Activated CD4-positive, CD25-positive, alpha-beta regulatory T cell treated with anti-CD3 and anti-CD28 coated beads, Interleukin-2, amount 50 U/mL, for 24 hours (primary cell): ENCODE measurements around the gene APBB2.

ENCODE experiments used
- ATAC-seq, 2 donors: fragments of 150-1000 bp; cut with Tn5 transposase; one replicate each; pipeline ENCODE4 v1.10.0; 2021; ENCODE audit warnings: mild to moderate bottlenecking in 1 of 2, moderate library complexity in 1 of 2

Gene APBB2

DNA sequence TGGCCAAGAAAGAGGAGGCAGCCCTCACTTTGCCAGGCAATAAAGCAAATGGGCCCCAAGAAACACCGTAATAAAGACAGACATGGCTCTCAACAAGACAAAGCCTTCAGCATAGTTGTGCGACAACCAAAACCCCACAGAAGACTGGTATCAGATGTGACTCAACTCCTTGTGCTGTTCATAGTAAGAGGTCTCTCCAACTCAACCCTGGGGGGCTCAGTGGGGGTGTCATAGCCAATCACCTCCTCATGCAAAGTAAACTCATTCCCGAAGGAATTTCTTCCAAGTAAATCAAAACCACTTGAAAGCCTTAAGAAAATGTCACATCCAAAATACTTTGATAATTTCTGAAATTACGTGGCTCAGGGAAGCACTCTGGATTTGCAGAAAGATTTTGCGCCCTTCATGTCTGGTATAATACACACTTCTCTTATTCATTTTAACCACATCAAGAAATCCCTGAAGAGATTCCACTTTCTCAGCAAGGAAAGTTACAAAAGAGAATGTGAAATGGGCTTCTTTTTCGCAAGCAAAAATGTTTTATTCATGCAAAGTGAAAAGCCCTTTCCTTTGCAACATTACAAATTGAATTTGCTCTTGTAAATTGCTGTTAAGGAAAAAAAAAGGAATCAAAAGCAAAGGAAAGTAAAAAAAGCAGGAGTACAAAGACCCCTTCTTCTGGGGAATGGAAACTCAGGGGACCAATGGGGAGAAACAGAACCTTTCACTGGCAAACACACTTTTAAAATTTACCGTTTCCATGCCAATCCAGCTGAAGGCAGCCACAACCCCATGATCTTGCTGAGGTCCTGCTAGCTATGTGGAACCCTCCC, 327.2 kb downstream of the APBB2 start:
- ATAC-seq, result no peak

DNA sequence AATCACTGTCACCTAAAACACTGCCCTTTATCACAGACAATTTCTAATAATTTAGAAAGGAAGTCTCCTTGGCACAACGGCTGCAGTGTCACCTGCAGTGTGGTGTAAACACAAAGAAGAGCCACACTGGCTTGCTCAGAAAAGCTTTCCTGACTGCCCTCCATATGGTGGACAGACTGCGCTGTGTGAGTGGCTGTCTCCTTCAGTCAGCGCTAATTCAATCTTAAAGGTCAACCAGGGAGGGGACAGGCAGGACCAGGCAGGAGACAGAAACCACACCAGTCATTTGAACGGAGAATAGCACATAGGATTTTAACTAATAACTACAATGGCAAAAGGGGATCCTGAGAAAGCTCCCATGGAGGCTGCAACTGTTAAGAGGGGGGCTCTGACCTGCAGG, 332.5 kb downstream of the APBB2 start:
- no peak for ATAC-seq

DNA sequence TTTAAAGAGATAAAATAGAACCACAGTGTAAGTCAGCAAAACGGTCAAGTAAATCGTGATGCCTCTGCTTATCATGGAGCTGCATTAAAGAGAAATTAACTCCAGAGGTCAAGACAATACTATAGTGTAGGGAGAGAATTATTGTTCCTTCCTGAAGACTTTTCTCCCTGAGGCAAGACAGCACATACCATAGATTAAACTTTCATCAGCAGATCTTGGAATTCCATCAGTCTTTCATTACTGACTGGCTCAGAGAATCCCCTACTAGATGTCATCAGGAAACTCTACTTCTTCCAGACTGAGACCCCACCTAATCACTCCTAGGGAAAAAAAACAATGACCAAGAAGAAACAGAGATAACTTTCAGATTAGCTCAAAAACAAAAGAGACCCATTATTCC, 333.2 kb downstream of the APBB2 start:
- ATAC-seq, result no peak

DNA sequence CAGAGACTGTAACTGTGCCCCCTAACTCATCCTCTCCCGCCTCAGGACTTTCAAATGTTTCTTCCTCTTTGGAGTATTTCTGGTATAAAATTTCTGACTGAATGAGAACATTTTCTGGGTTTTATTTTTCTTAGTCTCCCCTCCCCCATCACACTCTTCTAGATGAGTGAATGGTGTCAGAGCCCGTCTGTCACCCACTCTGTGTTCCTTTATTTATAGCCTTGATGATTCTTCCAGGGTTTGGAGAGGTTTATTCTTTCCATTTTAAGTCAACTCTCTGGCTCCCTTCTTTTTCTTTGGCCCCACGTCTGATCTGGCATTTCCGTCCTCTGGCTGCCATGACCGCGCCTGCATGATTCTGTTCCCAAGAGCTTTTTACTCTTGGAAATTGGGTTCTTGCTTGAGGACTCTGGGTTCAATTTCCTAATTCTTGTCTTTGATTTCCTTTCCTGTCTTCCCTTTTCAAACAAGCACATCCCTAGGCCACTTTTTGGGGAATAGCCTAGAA, 335.7 kb downstream of the APBB2 start:
- no peak for ATAC-seq

DNA sequence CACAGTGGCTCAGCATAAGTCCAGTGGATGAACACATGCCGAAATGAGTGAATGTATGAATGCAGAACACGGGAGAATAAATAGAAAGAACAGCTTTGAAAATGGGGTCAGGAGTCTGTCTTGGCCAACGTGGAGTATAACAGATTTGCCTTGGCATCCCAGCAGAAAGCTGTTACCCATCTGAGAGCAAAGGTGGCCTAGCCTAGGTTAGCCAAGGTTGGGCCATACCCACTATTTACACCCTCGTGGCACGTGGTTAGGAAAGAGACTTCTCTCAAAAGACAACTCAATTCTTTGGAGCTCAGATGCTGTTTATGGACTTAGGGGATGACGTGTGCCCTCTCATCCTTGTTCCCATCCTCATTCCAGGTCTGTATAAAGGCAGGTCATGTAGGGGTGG, 337.3 kb downstream of the APBB2 start:
- no peak for ATAC-seq

DNA sequence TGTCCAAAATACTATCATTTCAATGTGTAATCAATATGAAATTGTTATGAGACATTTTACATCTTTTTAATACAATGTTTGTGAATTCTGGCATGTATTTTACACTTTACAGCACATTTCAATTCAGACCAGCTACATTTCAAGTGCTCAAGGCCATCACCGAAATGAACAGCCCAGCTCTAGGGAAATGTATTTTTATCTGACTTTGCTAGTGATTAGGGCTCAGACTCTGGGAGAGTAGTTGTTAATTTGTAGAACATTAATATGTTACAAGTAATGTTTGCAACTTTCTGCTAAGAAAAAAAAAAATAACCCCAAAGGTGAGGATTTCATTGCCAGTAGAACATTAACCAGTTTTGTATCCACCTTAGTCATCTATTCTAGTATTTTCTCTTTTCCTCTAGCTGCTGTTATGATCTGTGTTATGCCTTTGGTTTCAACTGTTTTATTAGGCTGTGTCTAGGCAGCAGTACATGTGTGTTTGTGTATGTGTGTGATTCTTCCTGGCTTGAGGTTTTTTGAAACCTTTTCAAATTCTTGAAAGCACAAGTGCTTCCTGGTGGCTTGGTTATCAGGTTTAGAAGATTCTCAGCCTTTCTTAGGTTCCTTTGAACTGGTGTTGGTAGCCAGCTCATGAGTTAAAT, 338.7 kb downstream of the APBB2 start:
- no peak for ATAC-seq

DNA sequence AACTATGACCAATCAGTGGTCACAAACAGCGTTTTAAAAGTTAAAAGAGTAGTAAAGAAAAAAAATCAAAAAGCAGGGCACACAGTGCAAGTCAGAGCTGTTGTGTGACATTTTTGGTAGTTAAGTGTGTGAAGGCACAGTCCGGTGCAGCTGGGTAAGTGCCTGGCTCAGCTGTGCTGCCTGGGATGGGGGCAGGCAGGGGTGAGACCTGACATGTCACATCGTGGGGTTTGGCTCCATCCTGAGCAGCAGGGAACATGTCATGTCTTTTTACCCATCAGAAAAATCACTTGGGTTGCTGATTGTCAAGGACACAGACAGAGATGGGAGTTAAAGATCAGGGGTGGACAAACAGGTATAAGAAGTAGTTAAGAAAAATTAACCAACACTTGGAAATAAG, 339.4 kb downstream of the APBB2 start:
- no peak for ATAC-seq

DNA sequence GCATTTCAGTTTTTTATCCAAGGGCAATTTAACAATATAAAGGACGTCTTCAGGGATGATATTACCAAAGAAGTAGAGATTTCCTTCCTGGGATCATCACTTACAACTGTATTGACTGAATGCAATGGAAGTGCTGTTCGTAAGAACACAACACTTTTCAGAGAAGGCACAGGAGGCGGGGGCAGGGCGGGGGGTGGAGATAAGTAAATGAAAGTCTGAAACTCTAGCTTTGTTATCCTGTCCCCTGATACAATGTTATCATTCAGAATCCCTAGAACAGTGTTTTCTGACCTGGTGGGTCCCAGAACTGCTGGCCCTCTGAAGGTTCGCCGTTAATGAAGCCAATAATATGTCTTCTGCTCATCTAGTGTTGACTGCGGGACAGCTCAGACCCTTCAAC, 340.0 kb downstream of the APBB2 start:
- no peak for ATAC-seq

DNA sequence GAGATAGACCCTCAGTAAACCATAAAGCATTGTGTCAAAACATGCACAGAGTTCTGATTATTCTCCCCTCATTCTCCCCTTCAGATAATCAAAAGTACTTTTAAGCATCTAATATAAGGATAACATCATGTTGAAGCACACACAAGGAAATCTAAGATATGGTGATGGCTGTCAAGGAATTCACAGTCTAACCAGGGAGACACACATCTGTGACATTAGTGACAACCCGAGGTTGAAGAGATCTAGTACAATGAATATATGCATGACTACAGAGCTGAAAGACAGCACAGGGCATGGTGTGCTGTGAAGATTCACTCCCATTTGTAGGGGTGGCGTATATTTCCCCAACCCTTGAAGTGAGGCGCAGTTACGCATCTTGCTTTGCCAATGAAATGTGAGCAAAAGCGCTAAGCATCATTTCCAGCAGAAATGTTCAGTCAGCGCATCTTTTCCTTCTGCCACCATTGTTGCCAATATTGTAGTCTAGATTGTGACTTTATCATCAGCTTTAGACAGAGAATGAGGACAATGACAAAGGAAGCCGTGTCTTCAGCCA, 342.6 kb downstream of the APBB2 start:
- no peak for ATAC-seq

DNA sequence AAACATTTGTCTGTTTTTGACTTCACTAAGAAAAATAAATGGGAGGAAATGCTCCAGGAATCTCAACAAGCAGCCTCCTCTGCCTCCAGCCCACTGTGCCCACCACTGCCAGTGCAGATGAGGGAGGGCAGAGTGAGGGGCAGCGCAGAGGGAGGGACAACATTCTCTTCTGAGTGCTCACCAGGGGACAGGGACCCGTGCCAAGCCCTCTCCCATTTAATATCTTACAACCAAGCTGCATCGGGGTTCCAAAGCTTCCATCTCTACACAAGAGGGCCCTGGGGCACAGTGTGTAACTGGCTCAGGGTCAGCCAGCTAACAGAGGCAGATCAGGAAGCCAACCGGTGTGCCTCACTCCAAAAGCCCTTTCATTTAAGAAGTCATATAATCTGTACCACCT, 344.2 kb downstream of the APBB2 start:
- no peak for ATAC-seq

DNA sequence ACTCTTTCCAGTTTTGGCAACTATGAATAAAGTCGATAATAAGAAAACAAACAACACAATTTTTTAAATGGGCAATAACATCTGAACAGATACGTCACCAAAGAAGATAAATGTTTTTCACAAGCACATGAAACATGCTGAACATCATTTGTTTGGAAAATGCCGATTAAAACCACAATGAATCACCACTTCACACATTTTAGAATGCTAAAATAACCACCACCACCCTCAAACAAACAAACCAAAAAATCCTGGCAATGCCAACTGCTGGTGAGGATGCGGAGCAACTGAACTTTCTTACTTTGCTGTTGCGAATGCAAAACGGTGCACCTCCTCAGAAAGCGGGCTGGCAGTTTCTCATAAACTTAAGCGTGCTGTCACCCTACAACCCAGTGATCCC, 348.6 kb downstream of the APBB2 start:
- ATAC-seq, result no peak

DNA sequence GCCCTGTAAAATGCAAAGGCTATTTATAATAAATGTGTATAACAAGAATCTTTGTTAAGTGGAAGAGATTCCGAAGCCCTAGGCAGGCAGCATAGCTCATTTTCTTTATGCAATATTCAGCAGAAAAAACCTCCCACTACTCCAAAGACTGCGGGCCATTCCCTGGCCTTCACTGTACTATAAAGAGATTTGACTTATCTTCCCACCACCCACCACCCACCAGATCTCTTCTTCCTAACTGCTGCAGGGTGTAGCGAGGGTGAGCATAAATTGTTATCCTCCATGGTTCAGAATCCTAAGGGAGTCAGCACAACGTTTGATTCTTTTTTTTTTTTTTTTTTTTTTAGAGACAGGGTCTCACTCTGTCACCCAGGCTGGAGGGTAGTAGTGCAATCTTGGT, 349.8 kb downstream of the APBB2 start:
- no peak for ATAC-seq

DNA sequence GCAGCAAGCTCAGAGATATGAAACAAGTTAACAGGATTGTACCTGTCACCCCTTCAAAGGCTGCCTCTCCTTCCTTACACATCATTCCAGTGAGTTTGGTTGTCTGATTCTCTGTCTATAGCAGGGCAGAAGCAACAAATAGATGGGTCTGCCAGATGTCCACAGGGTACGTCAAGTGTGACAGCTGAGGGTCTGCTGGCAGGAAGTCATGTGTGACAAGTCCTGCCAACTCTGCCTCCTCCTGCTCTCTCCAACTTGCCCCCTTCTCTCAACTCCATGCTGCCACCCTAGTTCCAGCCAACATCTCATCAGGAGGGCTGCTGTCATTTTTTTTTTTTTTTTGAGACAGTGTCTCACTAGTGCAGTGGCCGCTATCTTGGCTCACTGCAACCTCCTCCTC, 355.4 kb downstream of the APBB2 start:
- no peak for ATAC-seq

DNA sequence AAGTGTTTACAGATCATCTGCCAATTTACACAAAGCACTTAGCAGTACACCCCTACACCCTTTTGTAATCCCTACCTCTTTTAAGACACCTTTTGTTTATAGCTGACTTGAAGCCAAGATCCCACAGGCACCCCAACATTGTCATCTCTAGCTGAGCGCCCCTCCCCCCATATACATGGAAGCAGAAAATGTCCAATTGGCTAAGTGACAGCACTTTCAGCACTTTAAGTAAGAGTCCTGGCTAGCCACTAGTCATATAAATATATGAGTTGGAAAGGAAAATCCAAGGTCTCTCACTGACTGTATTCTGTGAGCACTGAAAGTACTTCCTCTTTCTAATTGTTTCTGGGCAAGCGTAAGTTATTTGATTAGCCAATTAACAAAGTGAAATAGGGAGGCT, 356.4 kb downstream of the APBB2 start:
- ATAC-seq, result no peak

DNA sequence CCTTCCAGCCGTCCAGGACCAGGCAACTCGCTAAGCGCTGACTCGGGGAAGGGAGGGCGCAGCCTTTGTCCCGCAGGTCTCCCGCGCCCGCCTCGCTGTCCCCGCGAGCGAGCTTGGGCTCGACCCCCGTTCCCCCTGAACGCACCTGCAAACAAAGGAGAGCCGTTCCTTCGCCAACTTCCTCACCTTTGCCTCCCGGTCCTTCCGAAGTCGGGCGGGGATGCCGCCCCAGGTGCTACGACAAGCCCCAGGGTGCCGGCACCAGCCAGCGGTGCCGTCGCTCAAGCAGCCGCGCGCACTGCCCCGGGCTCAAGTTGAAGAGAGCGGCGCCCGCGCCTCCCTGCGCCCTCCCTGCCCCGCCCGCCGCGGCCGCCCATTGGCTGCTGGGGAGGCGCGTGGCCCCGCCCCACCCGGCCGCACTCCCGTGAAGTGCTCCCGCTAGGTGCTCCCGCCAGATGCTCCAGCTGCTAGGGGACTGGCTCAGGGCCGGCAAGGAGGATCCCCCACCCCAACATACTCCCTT, 357.4 kb downstream of the APBB2 start:
- ATAC-seq, result peak; percentile 90 to 92

DNA sequence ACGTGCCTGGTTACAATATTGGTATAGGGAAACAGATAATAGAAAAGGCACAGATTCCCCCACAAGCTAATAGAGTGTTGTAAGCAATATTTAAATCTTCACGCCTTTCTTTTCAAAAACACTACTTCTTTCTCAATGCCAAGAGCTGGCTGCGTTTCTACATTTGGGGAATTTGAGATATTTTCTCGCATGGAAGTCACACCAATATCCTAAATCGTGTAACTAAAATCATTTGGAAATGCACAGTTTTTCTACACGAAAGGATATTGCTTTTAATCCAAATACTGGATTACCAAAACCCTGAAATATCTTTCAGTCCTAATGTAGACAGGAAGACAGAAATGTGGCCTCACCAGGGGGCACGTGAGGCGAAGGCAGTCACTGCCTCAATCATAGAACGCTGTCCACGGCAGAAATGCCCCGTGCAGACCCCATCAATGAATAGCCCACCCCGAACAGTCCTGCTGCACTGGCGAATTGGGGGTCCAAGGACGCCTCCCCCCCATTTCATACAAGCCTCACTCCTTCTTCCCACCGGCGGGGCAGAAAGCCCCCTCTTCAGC, 358.0 kb downstream of the APBB2 start:
- ATAC-seq, result no peak

DNA sequence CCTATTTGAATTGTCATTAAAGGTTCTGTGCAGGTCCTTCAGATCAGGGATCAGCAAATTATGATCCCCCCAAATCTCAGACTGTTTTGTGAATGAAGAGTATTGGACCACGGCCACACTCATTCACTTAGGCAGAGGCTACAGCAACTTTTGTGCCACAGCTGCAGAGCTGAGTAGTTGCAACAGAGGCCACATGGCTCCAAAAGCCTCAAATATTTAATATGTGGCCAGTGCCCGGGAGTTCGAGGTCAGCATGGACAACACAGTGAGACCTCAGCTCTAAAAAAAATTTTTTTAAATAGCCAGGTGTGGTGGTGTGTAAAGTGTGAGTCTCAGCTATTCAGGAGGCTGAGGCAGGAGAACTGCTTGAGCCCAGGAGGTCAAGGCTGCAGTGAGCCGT, 363.8 kb downstream of the APBB2 start:
- ATAC-seq, result no peak

DNA sequence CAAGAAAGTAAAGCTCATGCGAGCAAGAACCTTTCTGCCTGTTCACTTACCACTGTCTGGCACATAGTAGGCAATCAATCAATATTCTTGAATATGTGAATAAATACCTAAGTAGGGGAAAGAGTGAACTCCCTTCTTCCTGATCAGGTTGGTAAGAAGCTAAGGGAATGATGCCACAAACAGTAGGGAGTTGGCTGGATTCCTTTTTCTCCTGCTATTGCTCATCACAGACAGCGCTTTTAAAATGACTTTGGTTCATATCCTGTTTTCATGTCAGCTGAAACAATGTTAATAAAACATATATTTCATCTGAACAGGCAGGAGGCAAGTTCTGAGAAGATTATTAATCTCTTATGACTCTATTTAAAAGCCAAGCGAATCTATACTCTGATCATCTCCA, 365.4 kb downstream of the APBB2 start:
- no peak for ATAC-seq

DNA sequence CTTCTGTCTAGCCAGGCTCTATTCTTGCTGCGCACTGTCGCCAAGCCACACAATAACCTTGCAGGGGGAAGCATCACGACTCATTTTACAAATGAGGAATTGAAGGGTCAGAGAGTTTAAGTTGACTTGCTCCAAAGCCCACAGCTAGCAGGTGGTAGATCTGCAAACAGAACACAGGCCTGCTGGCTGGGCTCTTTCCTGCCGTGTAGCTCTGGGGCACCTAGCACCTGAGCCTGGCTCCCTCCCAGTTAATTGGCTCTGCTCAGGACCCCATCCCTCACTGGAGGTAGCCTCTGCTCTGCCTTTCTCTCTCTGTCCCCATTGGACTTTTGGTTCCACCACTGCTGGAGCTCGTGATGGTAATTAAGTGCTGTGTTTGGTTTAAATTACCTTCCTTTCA, 366.1 kb downstream of the APBB2 start:
- ATAC-seq, result no peak

DNA sequence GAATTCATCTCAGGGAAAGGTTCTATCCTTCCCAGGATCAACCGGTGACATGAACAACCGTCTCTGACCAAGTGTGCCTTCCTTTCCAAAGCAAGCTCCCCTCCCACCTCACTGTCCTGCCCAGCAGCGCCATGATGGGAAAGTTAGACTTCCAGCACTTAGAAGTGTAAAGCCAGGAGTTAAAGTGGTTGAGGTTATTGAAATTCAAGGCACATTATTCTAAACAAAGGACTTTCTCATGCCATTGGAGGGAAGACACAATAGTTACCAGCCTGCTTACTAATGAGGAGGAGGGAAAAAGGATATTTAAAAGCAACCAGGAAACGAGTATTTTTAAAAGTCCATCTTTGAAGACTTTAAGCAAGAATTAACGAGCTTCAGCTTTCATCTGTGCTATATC, 367.8 kb downstream of the APBB2 start:
- no peak for ATAC-seq

DNA sequence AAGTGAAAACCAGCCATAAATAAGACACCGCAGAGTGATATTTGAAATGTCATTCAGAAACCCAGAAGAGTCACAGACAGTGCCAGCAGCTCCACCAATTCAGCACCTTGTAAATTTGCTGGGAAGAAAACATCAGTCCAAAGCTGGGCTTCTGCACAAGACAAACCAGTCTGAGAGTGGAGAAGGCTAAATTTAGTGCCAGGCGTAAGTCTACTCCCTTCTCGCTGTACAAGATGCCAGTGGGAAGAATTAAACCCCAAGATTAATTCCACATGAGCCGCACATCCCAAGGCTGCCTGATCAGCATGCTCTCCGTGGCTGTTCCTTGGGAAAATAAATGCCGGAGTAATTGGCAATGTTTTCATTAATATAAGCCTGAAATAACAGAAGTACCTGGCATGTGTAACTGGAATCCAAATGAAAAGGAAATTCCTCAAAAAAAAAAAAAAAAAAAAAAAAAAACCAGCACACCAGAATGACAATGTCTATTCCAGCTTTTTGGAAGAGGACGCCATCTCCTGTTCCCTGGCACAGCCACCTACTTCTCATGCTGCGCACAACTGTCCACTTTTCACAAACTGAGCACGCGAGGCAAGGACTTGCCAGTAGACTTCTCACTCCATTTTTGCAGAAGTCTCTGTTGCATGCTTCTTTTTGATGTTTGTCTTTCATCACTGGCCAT, 369.0 kb downstream of the APBB2 start:
- ATAC-seq, result no peak

DNA sequence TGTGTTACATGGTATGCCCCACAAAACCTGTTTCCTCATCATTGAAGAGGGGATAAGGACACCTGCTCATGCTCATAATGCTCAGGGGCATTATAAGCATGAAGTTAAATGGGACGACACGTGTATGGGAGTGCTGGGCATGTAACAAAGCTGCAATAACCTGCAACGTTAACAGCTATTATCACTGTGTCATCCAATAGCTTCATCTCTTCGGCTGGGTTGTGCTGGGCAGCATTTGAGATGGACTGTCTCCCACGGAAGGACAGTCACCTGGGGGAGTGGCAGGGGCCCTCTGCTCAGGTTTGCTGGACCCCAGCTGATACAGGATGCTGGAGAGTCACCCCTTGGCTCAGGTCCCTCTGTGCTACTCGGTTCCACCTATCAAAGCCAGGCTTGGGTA, 370.1 kb downstream of the APBB2 start:
- no peak for ATAC-seq

DNA sequence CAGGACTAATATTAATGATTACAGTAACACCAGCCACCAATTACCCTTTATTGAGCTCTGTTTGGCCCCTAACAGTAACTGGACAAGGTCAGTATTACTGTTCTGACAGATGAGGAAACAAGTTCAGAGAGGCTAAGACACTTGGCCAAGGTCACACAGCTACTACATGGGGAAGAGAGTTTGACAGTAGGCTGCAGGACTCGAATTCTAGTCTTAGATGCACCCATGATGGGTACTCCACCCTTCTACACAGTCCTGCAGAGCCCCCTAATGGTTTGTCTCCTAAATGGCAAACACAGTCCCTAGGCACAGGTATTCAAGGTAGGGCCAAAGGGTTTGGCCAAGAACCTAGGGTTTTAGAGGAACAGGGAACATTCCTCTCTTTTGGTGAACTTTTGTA, 370.6 kb downstream of the APBB2 start:
- ATAC-seq, result peak; percentile 58 to 64
